Loucy (cell line): ENCODE results near the gene TXNL4A.

ENCODE experiments used
- H2AFZ ChIP-seq: fragments of 200-600 bp; sonication (generic); 2 replicates; pipeline ENCODE4 v1.6.0; 2016; ENCODE audit warnings: antibody characterized with exemption, mild to moderate bottlenecking, low read length, moderate library complexity
- H3F3A ChIP-seq: fragments of 200-600 bp; 2 replicates; pipeline ENCODE4 v1.6.0; 2016; ENCODE audit warnings: antibody characterized with exemption, low read depth, mild to moderate bottlenecking
- H3K27me3 ChIP-seq: fragments of 200-600 bp; sonication (generic); 2 replicates; pipeline ENCODE4 v1.6.1; 2014; ENCODE audit warnings: low read length, mild to moderate bottlenecking; ENCODE audit not compliant: insufficient read depth, poor library complexity, severe bottlenecking
- H3K36me3 ChIP-seq: fragments of 200-600 bp; sonication (generic); 2 replicates; pipeline ENCODE4 v1.6.1; 2016; ENCODE audit warnings: low read length; ENCODE audit not compliant: insufficient read depth
- H3K4me1 ChIP-seq: fragments of 200-600 bp; sonication (generic); 2 replicates; pipeline ENCODE4 v1.5.1; 2014; ENCODE audit warnings: low read length, mild to moderate bottlenecking; ENCODE audit not compliant: insufficient read depth, poor library complexity, severe bottlenecking
- H3K4me2 ChIP-seq: fragments of 200-600 bp; sonication (generic); 2 replicates; pipeline ENCODE4 v1.6.0; 2014; ENCODE audit warnings: antibody characterized with exemption, low read length, low read depth, mild to moderate bottlenecking; ENCODE audit not compliant: poor library complexity, severe bottlenecking
- H3K4me3 ChIP-seq: fragments of 200-600 bp; sonication (generic); 2 replicates; pipeline ENCODE4 v1.5.1; 2014; ENCODE audit warnings: low read length, mild to moderate bottlenecking, mixed read lengths; ENCODE audit not compliant: poor library complexity, severe bottlenecking
- H3K79me2 ChIP-seq: fragments of 200-600 bp; sonication (generic); 2 replicates; pipeline ENCODE4 v1.6.1; 2014; ENCODE audit warnings: low read length; ENCODE audit not compliant: insufficient read depth
- H3K9ac ChIP-seq: fragments of 200-600 bp; sonication (generic); 2 replicates; pipeline ENCODE4 v1.6.0; 2014; ENCODE audit warnings: mild to moderate bottlenecking, low read depth, low read length, moderate library complexity; ENCODE audit not compliant: poor library complexity, severe bottlenecking
- H3K9me2 ChIP-seq: fragments of 200-600 bp; sonication (generic); replicated peaks from 2 replicates; pipeline ENCODE4 v1.6.1; 2016; ENCODE audit warnings: low read depth, low read length, mixed read lengths
- H3K9me3 ChIP-seq: fragments of 200-600 bp; sonication (generic); 2 replicates; pipeline ENCODE4 v1.6.1; 2014; ENCODE audit warnings: mild to moderate bottlenecking, antibody characterized with exemption, low read length, low read depth; ENCODE audit not compliant: insufficient read depth
- H4K20me1 ChIP-seq: fragments of 200-600 bp; sonication (generic); 2 replicates; pipeline ENCODE4 v1.6.0; 2014; ENCODE audit warnings: antibody characterized with exemption, low read length, mild to moderate bottlenecking; ENCODE audit not compliant: insufficient read depth, poor library complexity, severe bottlenecking
- EZH2phosphoT487 ChIP-seq: fragments of 200-600 bp; IDR thresholded peaks from 2 replicates; pipeline ENCODE4 v1.6.1; 2018; ENCODE audit warnings: antibody characterized with exemption, mild to moderate bottlenecking, moderate library complexity, borderline replicate concordance
- TF ChIP-seq, protein P1 (sequence below): fragments of 200-600 bp; sonication (generic); conservative IDR thresholded peaks from 2 replicates; pipeline ENCODE4 v1.5.1; 2014; ENCODE audit warnings: mild to moderate bottlenecking, antibody characterized with exemption, low read length

TXNL4A gene

DNA sequence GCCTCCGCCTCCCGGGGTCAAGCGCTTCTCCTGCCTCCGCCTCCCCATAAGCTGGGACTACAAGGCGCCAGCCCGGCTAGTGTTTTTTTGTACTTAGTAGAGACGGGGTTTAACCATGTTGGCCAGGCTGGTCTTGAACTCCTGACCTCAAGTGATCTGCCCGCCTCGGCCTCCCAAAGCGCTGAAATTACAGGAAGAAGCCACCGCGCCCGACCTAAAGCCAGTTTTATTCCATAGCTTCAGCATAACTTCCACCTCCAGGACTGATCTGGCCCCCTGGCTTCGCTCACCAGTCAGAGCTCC lies 783 bp upstream of the TXNL4A start:
- Histone ChIP-seq H3F3A (no peaks in the 10 kb centered on the region), H3K9me2 (no peaks in the 10 kb centered on the region), H4K20me1 (peaks cover 39% of the 10 kb centered on the region), H3K27me3 (no peaks in the 10 kb centered on the region), H3K36me3 (no peaks in the 10 kb centered on the region), H3K4me1 (peaks cover 39% of the 10 kb centered on the region), H3K9me3 (no peaks in the 10 kb centered on the region), H3K4me2 (peak overlapping the region; percentile 90), H3K79me2 (peaks cover 44% of the 10 kb centered on the region), H2AFZ (peak overlapping the region; percentile 97), H3K9ac (peak overlapping the region; percentile 99), H3K4me3 (peak overlapping the region; percentile 91)
- no peak for TF ChIP-seq EZH2phosphoT487
- TF ChIP-seq, protein P1, sequence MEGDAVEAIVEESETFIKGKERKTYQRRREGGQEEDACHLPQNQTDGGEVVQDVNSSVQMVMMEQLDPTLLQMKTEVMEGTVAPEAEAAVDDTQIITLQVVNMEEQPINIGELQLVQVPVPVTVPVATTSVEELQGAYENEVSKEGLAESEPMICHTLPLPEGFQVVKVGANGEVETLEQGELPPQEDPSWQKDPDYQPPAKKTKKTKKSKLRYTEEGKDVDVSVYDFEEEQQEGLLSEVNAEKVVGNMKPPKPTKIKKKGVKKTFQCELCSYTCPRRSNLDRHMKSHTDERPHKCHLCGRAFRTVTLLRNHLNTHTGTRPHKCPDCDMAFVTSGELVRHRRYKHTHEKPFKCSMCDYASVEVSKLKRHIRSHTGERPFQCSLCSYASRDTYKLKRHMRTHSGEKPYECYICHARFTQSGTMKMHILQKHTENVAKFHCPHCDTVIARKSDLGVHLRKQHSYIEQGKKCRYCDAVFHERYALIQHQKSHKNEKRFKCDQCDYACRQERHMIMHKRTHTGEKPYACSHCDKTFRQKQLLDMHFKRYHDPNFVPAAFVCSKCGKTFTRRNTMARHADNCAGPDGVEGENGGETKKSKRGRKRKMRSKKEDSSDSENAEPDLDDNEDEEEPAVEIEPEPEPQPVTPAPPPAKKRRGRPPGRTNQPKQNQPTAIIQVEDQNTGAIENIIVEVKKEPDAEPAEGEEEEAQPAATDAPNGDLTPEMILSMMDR, result no peak

DNA sequence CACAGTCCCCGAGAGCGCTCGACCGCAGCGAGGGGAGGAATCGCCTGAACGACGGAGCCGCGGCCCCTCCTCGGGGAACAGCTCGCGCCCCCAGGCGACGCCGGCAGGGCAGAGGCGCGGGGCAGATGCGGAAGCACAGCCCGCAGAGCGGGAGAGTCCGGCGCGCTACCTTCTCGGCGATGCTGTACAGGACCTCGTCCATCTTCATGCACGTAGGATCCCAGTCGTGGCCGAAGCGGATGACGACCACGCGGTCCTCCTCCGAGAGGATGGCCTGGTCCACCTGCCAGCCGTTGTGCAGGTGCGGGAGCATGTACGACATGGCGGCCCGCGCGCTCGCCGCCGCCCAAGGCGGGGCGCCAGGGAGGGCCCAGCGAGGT lies 302 bp downstream of the TXNL4A start:
- H3K4me3 ChIP-seq, result peak overlapping the region; percentile 91
- TF ChIP-seq EZH2phosphoT487, result no peak
- TF ChIP-seq, protein P1, result peak; percentile 44; the same call in 1 of the 2 replicates
- H3K4me1 ChIP-seq, result peaks cover 50% of the 10 kb centered on the region
- no peaks in the 10 kb centered on the region for H3K9me2 ChIP-seq
- H4K20me1 ChIP-seq, result peaks cover 50% of the 10 kb centered on the region
- no peaks in the 10 kb centered on the region for H3K36me3 ChIP-seq
- H3K4me2 ChIP-seq, result peak overlapping the region; percentile 94
- no peaks in the 10 kb centered on the region for H3K9me3 ChIP-seq
- peaks cover 54% of the 10 kb centered on the region for H3K79me2 ChIP-seq
- H3K9ac ChIP-seq, result peak overlapping the region; percentile 99
- H2AFZ ChIP-seq, result peak overlapping the region; percentile 97
- H3F3A ChIP-seq, result no peaks in the 10 kb centered on the region
- H3K27me3 ChIP-seq, result no peaks in the 10 kb centered on the region

DNA sequence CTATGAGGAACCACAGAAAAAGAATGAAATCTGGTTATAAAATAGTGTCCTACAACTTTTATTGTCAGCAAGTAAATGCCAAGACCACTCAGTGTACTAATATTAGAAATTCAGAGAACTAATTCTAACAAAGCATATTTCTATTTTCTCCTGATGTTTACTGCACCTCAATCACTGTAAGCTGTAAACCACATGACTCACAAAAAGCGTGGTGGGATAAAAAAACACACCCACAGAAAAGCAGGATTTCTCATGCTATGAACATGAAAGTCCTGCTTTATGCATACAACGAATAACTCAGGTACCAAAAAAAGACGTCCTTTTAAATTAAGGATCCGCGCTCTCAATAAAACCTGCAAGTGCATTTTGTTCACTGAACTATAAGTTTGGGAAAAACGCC lies 797 bp downstream of the TXNL4A start:
- Histone ChIP-seq H3K36me3 (no peaks in the 10 kb centered on the region), H3K4me2 (peak overlapping the region; percentile 94), H4K20me1 (peaks cover 55% of the 10 kb centered on the region), H2AFZ (peak overlapping the region; percentile 97), H3K9ac (peak overlapping the region; percentile 99), H3K9me3 (no peaks in the 10 kb centered on the region), H3K79me2 (peaks cover 59% of the 10 kb centered on the region), H3K27me3 (no peaks in the 10 kb centered on the region), H3K4me3 (peak overlapping the region; percentile 91), H3K4me1 (peaks cover 55% of the 10 kb centered on the region), H3K9me2 (no peaks in the 10 kb centered on the region), H3F3A (no peaks in the 10 kb centered on the region)
- TF ChIP-seq, protein P1, result no peak
- TF ChIP-seq EZH2phosphoT487, result no peak
